OCI-LY1 (cell line): ENCODE measurements around the gene C18orf32.

Experiments used
- CTCF ChIP-seq: fragments of 200-600 bp; sonication (generic), shearing (Covaris generic); IDR thresholded peaks from 2 replicates; pipeline ENCODE4 v1.5.1; 2017; ENCODE audit warnings: mild to moderate bottlenecking, antibody characterized with exemption, low read length, moderate library complexity, mixed read lengths
- EZH2 ChIP-seq: fragments of 200-600 bp; sonication (generic), shearing (Covaris generic); IDR thresholded peaks from 2 replicates; pipeline ENCODE4 v1.8.0; 2017; ENCODE audit warnings: borderline replicate concordance, mixed run types, mild to moderate bottlenecking, antibody characterized with exemption, low read length, moderate library complexity, mixed read lengths

- TF ChIP-seq CTCF (no peak), EZH2 (no peak)
These were observed 3.8 kb downstream of the C18orf32 start for GRCh38 chr18:49483198-49483597.
